ENCODE results near the gene HMG20B. TPM values are rescaled to one million over a fixed set of nuclear protein-coding genes. Genes with fewer than 3 reads are reported as not detected.
A peak's percentile ranks its signal among the peaks of the same experiment; 100 is the strongest.
"Not testable (repeated sequence)": the region's sequence is repeated elsewhere in the genome, so short reads cannot be mapped to it uniquely, and the experiment has no call there.

HMG20B gene
- total RNA-seq, 1 donor from 2014 or later = 34.4 TPM

DNA sequence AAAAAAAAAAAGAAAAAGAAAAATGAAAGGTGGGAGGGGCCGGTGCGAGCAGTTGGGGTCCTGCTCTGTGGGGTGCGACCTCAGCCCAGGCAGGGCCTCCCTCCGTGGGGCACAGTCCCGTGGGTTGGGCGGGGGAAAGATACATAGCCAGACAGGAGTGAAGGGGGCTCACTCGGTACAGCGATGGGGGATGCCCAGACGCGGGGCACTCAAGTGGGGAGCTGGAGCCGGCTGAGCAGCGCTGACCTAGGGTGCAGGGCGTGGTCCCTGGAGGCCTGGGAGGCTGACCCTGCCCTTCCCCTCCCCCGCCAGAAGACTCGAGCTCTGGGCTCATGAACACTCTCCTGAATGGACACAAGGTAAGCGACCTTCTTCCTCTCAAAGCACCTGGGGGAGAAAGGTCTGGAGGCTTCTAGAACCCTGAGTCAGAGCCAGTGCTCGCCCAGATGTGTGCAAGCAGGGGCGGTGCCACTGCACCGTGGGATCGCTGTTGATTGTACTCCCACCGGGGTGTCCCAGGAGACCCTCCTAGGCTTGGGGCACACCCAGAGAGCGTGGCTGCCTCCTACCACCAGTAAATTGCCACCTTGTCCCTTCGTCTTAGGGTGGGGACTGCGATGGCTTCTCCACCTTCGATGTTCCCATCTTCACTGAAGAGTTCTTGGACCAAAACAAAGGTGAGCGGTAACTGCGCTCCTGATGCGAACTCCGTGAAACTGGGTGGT, 3.4 kb downstream of the HMG20B start:
- ATAC-seq (ENCODE audit: poor library complexity) (no peak), DNase-seq (no peak)
- intact Hi-C loops (cut with DNase I) = no loop called here

DNA sequence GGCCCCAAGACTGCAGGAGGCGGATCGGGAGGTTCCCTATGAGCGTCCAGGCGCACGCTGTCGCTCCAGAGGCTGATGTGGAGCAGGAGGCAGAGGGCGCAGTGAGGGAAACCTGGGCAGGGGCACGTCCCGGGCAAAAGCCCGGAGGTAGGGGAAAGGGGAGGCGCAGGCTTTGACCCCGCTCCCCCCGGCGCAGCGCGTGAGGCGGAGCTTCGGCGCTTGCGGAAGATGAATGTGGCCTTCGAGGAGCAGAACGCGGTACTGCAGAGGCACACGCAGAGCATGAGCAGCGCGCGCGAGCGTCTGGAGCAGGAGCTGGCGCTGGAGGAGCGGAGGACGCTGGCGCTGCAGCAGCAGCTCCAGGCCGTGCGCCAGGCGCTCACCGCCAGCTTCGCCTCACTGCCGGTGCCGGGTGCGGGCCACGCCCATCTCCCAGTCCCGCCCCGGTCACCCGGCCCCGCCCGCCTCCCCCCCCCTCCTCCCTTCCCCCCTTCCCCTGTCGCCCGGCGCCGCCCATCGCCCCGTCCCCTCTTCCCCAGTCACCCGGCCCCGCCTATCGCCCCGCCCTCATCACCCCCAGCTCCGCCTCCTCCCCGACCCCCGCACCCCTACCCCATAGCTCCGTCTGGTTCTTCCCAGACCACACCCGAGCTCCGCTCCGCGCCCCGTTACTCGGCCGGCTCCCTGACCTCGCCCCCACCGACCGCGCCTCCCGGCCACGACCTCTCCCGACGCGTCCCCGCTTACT, 4.1 kb downstream of the HMG20B start:
- ATAC-seq (ENCODE audit: poor library complexity) = peak; percentile 30
- intact Hi-C loops (cut with DNase I) = no loop called here
- DNase-seq = peak; percentile 81

DNA sequence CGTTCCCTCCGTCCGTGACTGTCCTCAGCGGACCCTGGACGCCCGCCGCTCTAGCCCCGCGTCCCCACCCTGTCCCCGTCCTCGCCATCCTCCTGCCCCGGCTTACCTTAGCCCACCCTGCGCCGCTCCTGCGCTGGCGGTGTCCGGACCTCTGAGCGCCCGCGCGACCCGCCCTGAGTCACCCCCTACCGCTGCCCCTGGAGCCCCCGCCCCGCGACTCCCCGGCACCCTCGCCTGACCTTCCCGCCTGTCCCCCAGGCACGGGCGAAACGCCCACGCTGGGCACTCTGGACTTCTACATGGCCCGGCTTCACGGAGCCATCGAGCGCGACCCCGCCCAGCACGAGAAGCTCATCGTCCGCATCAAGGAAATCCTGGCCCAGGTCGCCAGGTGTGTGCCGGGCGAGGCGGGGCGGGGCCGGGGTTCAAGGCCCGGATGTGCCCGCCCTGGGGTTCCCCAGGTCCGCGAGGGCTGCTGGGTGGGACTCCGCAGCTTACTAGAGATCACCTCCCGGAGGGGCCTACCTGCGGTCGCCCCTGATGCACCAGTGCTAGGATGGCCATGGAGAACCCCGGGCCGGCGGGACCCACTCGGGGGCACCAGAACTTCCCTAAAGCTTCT, 5.1 kb downstream of the HMG20B start:
- ATAC-seq (ENCODE audit: poor library complexity) (no peak), DNase-seq (no peak)
- intact Hi-C loops (cut with DNase I) = no loop called here

DNA sequence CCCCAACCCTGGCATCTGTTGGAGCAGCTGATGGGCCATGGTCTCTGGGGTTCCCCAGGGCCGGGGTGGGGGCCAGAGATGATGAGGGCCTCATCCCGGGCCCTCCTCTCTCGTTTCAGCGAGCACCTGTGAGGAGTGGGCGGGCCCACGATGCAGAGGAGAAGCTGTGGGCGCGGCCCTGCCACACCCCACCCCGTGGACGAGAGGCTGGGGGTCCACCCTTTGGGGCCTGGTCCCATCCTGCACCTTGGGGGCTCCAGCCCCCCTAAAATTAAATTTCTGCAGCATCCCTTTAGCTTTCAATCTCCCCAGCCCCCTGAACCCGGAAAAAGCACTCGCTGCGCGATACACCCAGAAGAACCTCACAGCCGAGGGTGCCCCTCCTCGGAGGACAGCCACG, 5.6 kb downstream of the HMG20B start:
- DNase-seq (no peak), ATAC-seq (ENCODE audit: poor library complexity) (no peak)
- intact Hi-C loops (cut with DNase I) = no loop called here

DNA sequence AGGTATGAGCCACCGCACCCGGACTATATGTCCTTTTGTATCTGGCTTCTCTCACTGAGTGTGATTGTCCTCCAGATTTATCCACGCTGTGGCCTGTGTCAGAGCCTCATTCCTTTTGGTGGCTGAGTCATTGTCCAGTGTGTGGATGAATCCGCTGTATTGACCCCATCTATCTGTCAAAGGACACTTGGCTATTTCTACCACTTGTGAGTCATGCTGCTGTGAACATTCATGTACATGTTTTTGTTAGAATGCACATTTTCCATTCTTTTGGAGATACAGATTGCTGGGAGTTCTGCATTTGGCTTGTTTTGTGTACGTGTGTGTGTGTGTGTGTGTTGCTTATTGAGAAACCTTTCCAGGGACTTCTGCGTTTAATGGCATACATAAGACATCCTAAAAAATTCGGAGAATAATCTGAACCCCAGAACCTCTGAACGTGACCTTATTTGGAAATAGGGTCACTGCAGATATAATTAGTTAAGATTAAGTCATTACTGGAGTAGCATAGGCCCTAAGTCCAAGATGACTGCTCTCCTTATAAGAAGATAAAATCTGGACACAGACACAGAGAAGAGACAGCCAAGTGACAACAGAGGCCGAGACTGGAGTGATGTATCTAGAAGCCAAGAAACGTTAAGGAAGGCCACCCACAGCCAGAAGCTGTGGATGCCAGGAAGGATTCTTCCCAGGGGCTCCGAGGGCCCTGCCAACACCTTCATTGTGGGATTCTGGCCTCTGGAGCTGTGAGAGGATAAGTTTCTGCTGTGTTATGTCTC, 7.6 kb downstream of the HMG20B start:
- DNase-seq (no peak), ATAC-seq (ENCODE audit: poor library complexity) (no peak)
- intact Hi-C loops (cut with DNase I) = no loop called here

DNA sequence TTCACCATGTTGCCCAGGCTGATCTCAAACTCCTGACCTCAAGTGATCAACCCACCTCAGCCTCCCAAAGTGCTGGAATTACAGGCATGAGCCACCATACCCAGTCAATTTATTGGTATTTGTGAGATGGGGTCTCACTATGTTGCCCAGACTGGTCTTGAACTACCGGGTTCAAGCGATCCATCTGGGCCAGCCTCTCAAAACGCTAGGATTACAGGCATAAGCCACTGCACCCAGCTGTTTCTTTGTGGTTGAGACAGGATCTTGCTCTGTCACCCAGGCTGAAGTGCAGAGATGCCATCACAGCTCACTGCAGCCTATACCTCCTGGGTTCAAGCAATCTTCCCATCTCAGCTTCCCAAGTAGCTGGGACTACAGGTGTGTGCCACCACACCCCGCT, 9.0 kb downstream of the HMG20B start:
- ATAC-seq (ENCODE audit: poor library complexity); DNase-seq; intact Hi-C loops (cut with DNase I): not testable (repeated sequence)

DNA sequence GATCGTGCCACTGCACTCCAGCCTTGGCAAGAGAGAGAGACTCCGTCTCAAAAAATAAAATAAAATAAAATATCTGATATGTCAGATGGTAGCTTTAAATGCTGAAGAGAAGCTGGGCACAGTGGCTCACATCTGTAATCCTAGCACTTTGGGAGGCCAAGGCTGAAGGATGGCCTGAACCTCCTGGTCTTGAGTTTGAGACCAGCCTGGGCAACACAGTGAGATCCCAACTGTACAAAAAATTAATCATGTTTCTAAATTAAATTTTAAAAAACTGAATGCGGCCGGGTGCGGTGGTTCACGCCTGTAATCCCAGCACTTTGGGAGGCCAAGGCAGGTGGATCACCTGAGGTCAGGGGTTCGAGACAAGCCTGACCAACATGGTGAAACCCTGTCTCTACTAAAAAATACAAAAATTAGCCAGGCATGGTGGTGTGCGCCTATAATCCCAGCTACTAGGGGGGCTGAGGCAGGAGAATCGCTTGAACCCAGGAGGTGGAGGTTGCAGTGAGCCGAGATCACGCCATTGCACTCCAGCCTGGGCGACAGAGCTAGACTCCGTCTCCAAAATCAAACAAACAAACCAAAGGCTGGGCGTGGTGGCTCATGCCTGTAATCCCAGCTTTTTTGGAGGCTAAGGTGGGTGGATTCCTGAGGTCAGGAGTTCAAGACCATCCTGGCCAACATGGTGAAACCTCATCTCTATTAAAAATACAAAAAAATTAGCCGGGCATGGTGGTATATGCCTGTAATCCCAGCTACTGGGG, 11.5 kb downstream of the HMG20B start:
- intact Hi-C loops (cut with DNase I); ATAC-seq (ENCODE audit: poor library complexity); DNase-seq: not testable (repeated sequence)

DNA sequence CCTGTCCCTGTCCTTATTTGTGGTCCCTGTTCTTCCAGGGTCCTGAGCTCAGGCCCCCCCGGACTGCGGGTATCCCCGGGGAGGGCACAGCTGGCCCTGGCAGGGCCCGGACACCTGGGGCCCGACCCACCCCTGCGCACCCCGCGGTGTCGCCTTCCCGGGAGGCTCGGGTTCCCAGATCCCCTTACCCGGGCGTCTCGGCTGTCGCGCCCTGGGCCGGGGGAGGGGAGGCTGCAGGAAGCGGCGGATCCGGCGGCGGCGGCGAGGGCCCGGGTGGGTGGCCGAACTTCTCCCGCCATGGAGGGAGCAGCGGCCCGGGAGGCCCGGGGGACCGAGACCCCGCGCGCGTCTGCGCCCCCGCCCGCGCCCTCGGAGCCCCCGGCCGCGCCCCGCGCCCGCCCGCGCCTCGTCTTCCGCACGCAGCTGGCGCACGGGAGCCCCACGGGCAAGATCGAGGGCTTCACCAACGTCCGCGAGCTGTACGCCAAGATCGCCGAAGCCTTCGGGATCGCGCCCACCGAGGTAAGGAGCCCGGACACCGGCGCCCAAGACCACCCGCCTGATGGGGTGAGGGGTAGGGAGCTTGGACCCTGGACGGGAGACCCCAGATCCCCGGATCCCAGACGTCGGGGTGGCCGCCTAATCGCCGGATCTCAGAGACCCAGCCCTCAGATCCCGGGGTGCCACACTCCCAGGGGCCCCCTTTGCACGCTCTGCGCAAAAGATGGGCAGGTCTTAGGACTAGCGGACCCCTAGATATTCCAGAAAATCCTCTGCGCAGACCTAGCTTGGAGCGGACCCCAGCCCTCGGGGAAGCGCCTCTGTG, 12.8 kb downstream of the HMG20B start, which contains the start of gene GIPC3:
TSS of gene GIPC3 (plus strand) at position 178 of the 826 bp plus-strand sequence. CDS start at position 298, 120 bp downstream.
- ATAC-seq (ENCODE audit: poor library complexity) (no peak), DNase-seq (no peak)
- intact Hi-C loops (cut with DNase I) = loop anchor here (2.0 kb wide), 1 partner anchor 33 kb away; no protein-coding TSS in a partner anchor

DNA sequence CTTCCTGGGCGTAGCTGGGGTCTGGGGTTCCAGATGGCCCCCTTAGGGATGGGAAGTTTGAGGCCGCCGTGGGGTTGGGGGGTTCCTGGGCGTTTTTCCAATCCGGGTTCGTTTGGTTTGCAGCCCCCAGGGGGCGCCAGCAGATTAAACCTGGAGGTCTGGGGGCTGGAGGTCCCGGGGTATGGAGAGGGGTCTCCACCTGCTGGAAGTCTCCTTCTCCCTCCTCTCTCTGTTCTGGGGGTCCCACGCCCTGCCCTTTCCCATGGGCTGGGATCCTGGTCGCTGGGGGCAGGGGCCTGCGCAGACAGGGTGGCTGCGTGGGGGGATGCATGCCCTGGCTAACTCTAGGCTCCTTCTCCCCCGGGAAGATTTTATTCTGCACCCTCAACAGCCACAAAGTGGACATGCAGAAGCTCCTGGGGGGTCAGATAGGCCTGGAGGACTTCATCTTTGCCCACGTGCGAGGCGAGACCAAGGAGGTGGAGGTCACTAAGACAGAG, 13.4 kb downstream of the HMG20B start:
- no peak for DNase-seq
- ATAC-seq (ENCODE audit: poor library complexity) = no peak
- intact Hi-C loops (cut with DNase I) = loop anchor here (2.0 kb wide), 1 partner anchor 33 kb away; no protein-coding TSS in a partner anchor

DNA sequence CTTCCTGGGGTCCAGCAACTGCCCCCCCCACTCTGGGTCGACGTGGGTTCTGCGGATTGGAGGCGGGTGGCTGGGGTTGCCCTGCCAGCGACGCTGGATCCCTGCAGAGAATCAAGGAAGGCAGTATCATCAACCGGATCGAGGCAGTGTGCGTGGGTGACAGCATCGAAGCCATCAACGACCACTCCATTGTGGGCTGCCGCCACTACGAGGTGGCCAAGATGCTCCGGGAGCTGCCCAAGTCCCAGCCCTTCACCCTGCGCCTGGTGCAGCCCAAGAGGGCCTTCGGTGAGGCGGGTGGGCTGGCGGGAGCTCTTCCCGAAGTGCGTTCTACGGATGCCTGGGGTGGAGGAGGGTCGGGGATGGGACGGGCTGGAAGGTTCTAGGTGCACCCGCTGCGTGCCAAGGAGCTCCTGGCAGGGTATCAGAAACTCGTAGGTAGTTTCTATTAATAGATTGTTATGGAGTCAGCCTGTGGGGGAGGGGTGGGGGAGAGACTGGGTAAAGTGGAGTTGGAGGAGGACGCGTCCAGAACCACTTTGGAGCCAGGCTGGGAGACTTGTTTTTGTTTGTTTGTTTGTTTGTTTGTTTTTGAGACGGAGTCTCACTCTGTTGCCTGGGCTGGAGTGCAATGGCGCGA, 14.1 kb downstream of the HMG20B start:
- ATAC-seq (ENCODE audit: poor library complexity) (peak; percentile 46), DNase-seq (no peak)
- intact Hi-C loops (cut with DNase I) = loop anchor here (2.0 kb wide), 1 partner anchor 32 kb away; no protein-coding TSS in a partner anchor

DNA sequence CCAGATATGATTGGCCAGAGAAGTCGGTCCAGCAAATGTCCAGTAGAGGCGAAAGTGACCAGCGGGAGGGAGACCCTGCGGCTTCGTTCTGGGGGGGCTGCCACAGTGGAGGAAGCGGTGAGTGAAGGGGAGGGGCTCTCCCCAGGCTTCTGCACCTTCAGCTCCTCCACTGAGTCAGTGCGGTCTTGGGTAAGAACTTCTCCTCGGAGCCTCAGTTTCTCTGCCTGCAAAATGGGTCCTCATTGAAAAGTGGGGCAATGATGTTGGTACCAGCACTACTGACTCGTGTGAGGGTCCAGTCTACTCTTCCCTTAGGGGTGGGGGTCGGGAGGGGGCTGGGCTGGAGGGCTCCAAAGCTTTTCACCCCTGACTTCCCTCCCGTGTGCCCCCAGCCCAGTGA, 16.7 kb downstream of the HMG20B start:
- intact Hi-C loops (cut with DNase I) = no loop called here
- DNase-seq = no peak
- ATAC-seq (ENCODE audit: poor library complexity) = no peak

DNA sequence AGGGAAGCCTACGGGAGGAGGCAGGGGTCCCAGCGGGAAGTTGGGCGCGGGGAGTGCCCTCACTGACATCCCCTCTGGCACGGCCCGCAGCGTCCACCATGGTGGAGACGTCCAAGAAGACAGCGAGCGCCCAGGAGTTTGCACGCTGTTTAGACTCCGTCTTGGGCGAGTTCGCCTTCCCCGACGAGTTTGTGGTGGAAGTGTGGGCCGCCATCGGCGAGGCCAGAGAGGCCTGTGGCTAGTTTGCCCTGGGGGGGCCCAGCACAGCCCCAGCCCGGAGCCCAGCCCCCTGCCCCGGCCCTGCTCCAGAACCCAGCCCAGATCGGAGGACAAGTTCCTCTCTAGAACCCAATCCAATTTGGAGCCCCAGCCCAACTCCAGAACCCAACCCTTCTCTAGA, 17.2 kb downstream of the HMG20B start:
- intact Hi-C loops (cut with DNase I) = no loop called here
- DNase-seq = no peak
- no peak for ATAC-seq (ENCODE audit: poor library complexity)

DNA sequence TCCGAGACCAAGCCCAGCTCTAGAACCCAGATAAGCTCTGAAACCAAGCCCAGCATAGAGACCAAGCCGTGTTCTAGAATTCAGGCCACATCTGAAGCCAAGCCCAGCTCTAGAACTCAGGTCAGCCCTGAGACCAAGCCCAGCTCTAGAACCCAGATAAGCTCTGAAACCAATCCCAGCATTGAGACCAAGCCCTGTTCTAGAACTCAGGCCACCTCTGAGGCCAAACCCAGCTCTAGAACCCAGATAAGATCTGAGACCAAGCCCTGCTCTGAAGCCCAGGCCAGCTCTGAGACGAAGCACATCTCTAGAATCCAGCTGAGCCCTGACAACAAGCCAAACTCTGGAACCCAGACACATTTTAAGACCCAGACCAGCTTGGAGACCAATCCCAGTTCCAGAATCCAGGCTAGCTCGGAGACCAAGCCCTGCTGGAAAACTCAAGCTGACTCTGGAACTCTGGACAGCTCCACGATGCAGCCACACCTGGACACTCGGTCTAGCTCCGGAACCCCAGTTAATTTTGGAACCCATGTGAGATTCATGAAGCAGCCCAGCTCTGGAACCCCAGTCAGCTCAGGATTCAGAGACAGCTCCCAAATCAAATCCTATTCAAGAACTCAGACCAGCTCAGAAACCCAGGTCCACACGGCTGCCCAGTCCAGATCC, 18.4 kb downstream of the HMG20B start:
- intact Hi-C loops (cut with DNase I) = no loop called here
- DNase-seq (no peak), ATAC-seq (ENCODE audit: poor library complexity) (no peak)

DNA sequence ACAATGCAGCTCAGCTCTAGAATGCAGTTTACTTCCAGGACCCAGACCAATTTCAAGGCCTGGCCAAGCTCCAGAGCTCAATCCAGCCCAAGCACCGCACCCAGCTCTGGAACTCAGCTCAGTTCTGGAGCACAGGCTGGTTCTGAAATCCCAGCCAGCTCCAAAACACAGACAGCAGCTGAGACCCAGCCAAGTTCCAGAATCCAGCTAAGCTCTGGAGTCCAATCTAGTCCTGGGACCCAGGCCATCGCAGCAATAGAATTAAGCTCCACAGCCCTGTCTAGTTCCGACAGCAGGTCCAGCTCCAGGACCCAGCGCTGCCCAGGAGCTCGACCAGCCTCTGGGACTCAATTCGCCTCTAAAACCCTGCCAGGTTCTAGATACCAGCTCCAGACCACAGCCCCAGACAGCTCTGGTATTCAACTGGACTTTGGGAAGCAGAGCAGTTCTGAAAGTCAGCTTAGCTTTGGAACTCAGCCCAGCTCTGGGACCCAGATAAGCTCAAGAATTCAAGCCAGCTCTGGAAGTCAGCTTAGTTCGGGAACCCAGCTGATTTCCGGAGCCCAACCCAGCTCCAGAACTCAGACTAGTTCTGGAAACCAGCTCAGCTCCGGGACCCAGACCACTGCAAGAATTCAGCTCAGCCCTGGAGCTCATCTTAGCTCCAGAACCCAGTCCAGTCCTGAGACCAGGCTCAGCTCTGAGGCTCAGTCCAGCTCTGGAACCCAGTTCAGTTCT, 19.3 kb downstream of the HMG20B start:
- ATAC-seq (ENCODE audit: poor library complexity) (peak; percentile 59), DNase-seq (no peak)

DNA sequence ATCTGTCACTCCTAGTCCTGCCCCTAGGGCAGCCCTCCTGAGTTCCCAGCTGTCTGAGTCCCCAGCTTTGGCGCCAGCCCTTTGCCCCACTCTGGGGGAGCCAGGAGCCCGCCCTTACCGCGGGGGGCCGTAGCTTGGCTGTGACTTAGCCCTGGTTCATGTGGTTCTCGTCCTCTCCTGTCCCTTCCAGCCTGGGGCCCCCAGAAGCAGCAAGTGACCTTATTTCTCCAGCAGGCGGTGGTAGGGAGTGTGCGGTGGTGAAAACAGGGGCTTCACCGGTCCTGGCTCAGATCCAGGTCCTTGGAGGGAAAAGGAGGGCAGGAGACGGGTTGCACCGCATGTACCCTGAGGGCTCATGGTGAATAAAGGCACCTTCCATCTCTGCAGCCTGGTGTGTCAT, 20.4 kb downstream of the HMG20B start:
- no peak for ATAC-seq (ENCODE audit: poor library complexity)

More for the DNA sequence above, 19.3 kb downstream of the HMG20B start:
- intact Hi-C loops (cut with DNase I) = no loop called here

More for the DNA sequence above, 20.4 kb downstream of the HMG20B start:
- intact Hi-C loops (cut with DNase I) = no loop called here
- DNase-seq = no peak

All from Right ventricle myocardium superior (tissue), 1 donor.